CD4-positive, alpha-beta T cell treated with Interleukin-15 for 4 hours (primary cell): ENCODE results near the gene RBM6.
A peak's percentile ranks its signal among the peaks of the same experiment; 100 is the strongest.

ENCODE experiments used
- DNase-seq: peaks from one replicate; pipeline ENCODE4 v3.0.0-alpha.2; 2020; ENCODE audit warnings: low spot score

Gene RBM6

DNA sequence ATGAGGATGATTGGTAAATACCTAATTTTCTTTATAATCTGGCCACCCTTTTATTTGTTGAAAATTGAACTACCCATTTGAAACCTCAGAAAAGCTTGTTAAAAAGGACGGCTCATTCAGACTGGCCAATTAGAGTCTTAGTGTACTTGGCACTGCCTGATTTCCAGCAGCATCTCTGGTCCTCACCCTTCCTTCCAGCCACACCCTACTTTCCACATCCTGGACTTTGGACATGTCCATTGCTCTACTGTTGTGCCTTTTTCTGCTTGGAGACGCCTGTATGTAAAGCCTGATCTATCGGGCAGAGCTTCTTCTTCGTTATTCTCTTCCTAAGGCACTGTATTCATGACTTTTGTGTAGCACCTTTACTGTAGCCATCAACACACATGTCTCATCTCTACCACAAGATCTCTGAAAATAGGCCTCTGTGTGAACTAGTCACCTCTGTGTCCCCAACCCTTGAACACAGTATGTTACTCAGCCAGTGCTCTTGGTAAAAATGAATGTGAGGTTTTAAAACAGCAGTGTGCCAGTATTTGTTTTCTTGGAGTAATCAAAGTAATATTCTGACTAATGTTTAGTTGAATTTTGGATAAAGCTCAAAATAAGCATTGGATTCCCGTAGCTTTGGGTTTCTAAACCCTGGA lies 155.5 kb downstream of the RBM6 start:
- DNase-seq, result no peak

GRCh38 chr3:50100386-50100785 lies 160.4 kb downstream of the RBM6 start:
- DNase-seq, result no peak

GRCh38 chr3:50100956-50101845 lies 161.3 kb downstream of the RBM6 start:
- DNase-seq, result no peak

DNA sequence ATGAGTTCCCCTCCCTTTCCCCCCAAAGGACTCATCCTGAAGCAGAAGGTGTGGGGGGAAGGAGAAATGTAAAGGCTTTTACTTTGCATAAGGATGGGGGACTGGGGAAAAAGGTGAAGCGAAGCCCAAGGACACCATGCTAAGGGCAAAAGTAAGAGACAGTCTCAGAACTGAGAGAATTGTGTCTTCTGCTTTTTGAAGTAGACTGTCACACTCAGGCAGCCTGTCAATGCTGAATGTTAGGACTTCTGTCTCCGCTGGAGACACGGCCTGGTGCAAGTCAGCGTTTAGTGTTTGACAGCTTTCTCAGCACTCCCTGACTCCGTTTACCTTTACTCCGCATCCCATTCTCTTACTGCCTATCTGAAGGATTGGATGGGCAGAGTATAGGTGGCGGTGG lies 162.6 kb downstream of the RBM6 start:
- DNase-seq, result no peak

DNA sequence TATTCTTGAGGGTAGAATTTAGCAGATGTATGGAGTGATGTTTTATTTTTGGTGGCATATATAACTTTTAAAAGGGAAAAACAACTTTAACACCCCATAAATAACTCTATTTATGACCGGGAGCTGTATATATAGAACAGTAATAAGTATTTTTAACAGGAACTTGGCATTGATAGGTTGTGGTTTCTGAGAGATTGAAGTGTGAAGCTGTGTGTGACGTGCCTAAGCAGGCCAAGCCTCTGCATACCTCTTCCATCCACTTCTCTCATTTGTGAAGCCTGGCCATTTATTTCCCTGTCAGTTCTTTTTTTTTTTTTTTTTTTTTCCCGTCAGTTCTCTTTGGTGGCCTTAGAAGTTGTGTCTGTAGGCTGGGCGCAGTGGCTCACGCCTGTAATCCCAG lies 171.8 kb downstream of the RBM6 start:
- no peak for DNase-seq

GRCh38 chr3:50112462-50112861 lies 172.5 kb downstream of the RBM6 start:
- no peak for DNase-seq

GRCh38 chr3:50117120-50117519 lies 177.2 kb downstream of the RBM6 start:
- no peak for DNase-seq

- DNase-seq, result no peak
Measured at GRCh38 chr3:50118237-50118636, 178.3 kb downstream of the RBM6 start.

GRCh38 chr3:50119786-50120185 lies 179.8 kb downstream of the RBM6 start:
- DNase-seq, result no peak

DNA sequence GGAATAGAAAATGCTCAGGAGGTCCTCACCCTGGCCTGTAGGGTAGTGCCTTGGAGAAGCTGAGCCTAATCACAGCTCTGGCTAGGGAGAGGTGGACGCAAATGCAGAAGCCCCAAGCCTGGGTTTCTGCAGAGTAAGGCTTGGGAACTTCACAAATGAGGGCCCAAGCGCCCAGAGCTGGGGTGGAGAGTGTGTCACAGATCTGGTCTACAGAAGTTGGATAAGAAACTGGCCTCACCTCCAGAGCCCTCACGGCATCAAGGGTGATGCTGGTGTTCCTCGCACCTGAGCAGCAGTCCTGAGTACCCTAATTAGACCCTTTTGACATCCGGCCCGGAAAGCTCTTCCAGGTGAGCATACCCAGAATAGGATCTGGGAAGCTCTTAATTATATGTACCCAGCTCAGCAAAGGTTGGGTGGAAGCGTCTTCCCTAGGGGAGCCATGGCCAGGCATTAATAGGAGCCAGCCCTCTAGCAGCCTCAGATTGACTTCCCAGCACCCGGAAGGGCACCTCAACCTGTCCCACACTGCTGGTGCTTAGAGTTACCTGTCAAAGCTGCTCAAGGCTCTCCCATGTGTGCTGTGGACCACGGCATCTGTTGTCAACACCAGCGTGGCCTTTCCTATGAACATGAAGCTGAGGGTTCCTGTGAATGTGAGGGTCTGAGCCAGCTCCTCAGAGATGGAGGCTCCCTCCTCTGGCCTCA lies 180.6 kb downstream of the RBM6 start:
- DNase-seq, result no peak

- DNase-seq, result peak; percentile 61
Measured at GRCh38 chr3:50121072-50122032, 181.4 kb downstream of the RBM6 start.

GRCh38 chr3:50122071-50122470 lies 182.1 kb downstream of the RBM6 start:
- no peak for DNase-seq

- DNase-seq, result no peak
Measured at GRCh38 chr3:50122661-50123391, 182.9 kb downstream of the RBM6 start.

DNA sequence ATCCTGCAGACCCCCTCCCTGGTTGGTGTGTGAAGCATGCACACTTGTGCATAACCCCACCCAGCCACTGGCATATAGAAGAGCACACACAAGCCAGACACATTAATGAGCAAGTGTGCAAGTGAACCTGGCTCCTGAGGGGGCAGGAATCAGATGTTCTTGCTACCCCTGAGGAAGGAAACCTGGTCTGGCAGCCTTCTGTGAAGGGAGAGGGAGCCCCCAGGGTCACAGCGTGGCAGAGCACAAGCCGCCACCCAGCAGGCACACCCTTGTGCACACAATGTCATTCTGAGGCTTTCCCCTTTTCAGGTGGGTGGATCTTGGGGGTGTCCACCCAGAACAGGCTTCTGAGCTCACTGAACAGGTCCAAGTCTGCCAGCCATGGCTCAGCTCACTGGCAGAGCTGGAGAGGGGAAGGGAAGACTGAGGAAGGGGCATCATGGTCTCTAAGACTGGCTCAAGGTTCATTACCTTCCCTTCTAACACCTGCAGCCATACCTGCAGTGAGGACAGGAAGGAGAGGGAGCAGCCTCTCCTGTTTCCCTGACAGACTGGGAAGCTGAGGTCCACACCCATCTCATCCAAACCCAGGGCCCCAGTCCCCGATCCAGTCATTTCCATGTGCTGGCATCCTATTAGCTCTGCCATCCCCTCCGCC lies 183.6 kb downstream of the RBM6 start:
- DNase-seq, result no peak

DNA sequence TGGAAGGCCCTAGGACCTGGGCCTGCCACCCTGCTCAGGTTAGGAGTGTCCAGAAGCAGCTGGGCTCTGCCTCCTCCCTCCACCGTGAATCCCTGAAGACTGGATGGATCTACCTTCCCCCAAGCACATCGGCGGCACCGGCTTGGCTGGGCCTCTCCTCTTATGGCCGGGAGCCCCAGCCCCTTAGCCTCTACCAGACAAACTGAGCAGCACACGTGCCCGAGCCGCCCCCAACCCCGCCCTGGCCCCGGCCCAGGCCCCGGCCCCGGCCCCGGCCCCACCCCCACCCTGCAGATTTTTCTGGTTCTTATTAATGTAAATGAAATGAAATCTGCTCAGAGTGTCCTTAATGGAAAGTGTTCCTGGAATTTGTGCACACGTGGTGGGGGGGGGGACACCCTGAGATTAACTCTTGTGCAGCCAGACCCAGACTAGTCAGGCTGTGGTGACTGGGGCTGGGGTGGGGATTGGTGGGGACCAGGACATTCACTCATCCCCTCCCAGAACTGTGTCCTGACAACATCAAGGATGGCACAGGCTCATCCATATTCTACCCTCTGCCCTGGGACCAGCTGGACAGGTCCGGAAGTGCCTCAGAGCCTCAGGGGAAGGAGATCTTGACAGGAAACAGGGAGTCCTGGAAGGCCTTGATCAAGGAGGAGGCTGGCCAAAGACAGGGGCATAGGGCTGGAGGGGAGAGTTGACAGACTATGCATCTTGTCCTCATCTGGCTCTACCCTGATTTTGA lies 184.3 kb downstream of the RBM6 start:
- DNase-seq, result no peak

- DNase-seq, result no peak
Measured at GRCh38 chr3:50124800-50125178, 184.8 kb downstream of the RBM6 start.

GRCh38 chr3:50125541-50126286 lies 185.8 kb downstream of the RBM6 start:
- no peak for DNase-seq

DNA sequence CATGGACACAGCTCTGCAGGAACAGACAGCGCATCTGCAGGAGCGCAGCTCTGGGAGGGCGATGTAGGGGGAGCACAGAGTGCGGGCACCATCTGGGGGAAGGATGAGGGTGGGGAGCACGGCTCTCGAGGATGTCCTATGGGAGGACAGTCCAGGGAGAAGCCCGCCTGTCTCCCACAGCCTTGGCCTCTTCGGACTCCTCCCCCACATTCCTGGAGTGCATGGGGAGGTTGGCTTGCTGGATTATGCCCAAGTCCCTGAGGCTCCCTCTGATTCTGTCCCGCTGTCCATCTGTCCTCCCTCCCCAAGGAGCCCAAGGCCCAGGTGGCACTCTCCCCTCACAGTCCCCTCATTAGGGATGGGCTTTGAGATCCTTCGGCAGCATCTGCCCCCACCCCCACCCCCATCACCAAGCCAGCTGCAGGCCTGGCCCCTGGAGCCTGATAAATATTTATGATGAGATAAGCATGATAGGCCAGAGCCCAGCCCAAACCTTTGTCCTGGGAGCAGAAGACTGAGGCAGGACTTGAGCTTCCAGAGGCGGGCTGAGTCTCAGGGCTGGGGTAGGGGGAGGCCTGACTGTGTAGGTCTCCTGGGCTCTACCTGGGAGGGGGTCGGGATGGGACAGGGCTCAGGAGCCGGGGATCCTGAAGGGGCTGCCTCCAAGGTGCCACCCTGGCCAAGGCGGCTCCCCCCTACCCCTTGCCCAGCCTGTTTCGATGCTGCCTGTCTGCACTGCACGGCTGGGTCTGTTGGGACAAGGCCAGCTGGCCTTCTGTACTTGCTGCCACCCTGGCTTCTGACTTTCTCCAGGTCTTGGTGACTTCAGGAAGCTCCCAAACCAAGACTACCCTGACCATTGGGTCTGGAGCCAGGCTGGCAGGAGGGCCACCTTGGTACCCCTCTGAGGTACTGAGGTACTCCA lies 186.6 kb downstream of the RBM6 start:
- DNase-seq, result no peak
